Subcutaneous abdominal adipose tissue (tissue), 5 donors: Measurements from ENCODE around the gene SHC3.

ENCODE experiments used
- H3K27ac ChIP-seq: one replicate; pipeline ENCODE4 v1.7.0; 2013; ENCODE audit warnings: low read depth, mild to moderate bottlenecking, inconsistent platforms, low read length, moderate library complexity
- H3K27me3 ChIP-seq, 5 donors: one replicate each; pipeline ENCODE4 v1.7.0; 2013; ENCODE audit warnings: low read length in 5 of 5, inconsistent platforms in 1 of 5; ENCODE audit not compliant: control insufficient read depth in 5 of 5, insufficient read depth in 4 of 5
- H3K36me3 ChIP-seq, 5 donors: one replicate each; pipeline ENCODE4 v1.7.0; 2013; ENCODE audit warnings: low read length in 5 of 5; ENCODE audit not compliant: control insufficient read depth in 5 of 5, insufficient read depth in 5 of 5
- H3K4me1 ChIP-seq, 5 donors: one replicate each; pipeline ENCODE4 v1.7.0; 2013; ENCODE audit warnings: low read length in 5 of 5, mild to moderate bottlenecking in 3 of 5, moderate library complexity in 1 of 5; ENCODE audit not compliant: control insufficient read depth in 5 of 5, insufficient read depth in 5 of 5
- H3K4me3 ChIP-seq, 5 donors: one replicate each; pipeline ENCODE4 v1.7.0; 2013; ENCODE audit warnings: low read length in 5 of 5, low read depth in 1 of 5
- H3K9ac ChIP-seq, 5 donors: one replicate each; pipeline ENCODE4 v1.7.0; 2013; ENCODE audit warnings: low read length in 5 of 5, mild to moderate bottlenecking in 4 of 5, moderate library complexity in 3 of 5
- H3K9me3 ChIP-seq, 5 donors: one replicate each; pipeline ENCODE4 v1.7.0; 2013; ENCODE audit warnings: low read length in 5 of 5; ENCODE audit not compliant: control insufficient read depth in 5 of 5
- donor health status: healthy.
- donor health status: healthy.
- donor health status: healthy.
- donor health status: healthy.
- donor health status: healthy.

The SHC3 gene

GRCh38 chr9:89049646-89050045 is 129.0 kb downstream of the SHC3 start:
- no peaks in the 10 kb centered on the region for H3K4me1 ChIP-seq

GRCh38 chr9:89048616-89049015 is 130.0 kb downstream of the SHC3 start:
- Histone ChIP-seq H3K9ac (no peak overlapping the region), H3K4me3 (no peak overlapping the region)

More at GRCh38 chr9:89049646-89050045, 129.0 kb downstream of the SHC3 start:
- H3K4me3 ChIP-seq, result no peak overlapping the region
- no peak overlapping the region for H3K9ac ChIP-seq
- no peaks in the 10 kb centered on the region for H3K9me3 ChIP-seq
- no peaks in the 10 kb centered on the region for H3K36me3 ChIP-seq
- H3K27me3 ChIP-seq, result peaks cover 0 to 3% (median 0%) of the 10 kb centered on the region in 5 donors
- H3K27ac ChIP-seq, result no peak overlapping the region

GRCh38 chr9:89047667-89048066 is 131.0 kb downstream of the SHC3 start:
- no peaks in the 10 kb centered on the region for H3K9me3 ChIP-seq
- H3K27me3 ChIP-seq, result peaks cover 0 to 3% (median 0%) of the 10 kb centered on the region in 5 donors
- H3K9ac ChIP-seq, result no peak overlapping the region
- no peak overlapping the region for H3K4me3 ChIP-seq
- H3K27ac ChIP-seq, result no peak overlapping the region
- no peaks in the 10 kb centered on the region for H3K4me1 ChIP-seq
- no peaks in the 10 kb centered on the region for H3K36me3 ChIP-seq

More at GRCh38 chr9:89048616-89049015, 130.0 kb downstream of the SHC3 start:
- peaks cover 0 to 3% (median 0%) of the 10 kb centered on the region in 5 donors for H3K27me3 ChIP-seq
- H3K9me3 ChIP-seq, result no peaks in the 10 kb centered on the region
- no peaks in the 10 kb centered on the region for H3K4me1 ChIP-seq
- no peak overlapping the region for H3K27ac ChIP-seq
- H3K36me3 ChIP-seq, result no peaks in the 10 kb centered on the region

GRCh38 chr9:89046832-89047231 is 131.8 kb downstream of the SHC3 start:
- Histone ChIP-seq H3K36me3 (no peaks in the 10 kb centered on the region), H3K27me3 (peaks cover 0 to 3% (median 0%) of the 10 kb centered on the region in 5 donors), H3K9ac (no peak overlapping the region), H3K9me3 (no peaks in the 10 kb centered on the region), H3K4me1 (no peaks in the 10 kb centered on the region), H3K27ac (no peak overlapping the region), H3K4me3 (no peak overlapping the region)

- H3K36me3 ChIP-seq, result no peaks in the 10 kb centered on the region
- peaks cover 0 to 1% (median 0%) of the 10 kb centered on the region in 5 donors for H3K9me3 ChIP-seq
- H3K27me3 ChIP-seq, result peaks cover 0 to 3% (median 0%) of the 10 kb centered on the region in 5 donors
- no peak overlapping the region for H3K27ac ChIP-seq
- no peak overlapping the region for H3K4me3 ChIP-seq
- no peak overlapping the region for H3K9ac ChIP-seq
- H3K4me1 ChIP-seq, result no peaks in the 10 kb centered on the region
Observed at GRCh38 chr9:89044881-89045280, 133.7 kb downstream of the SHC3 start.

- Histone ChIP-seq H3K27me3 (peaks cover 0 to 3% (median 0%) of the 10 kb centered on the region in 5 donors), H3K36me3 (no peaks in the 10 kb centered on the region), H3K9me3 (peaks cover 0 to 3% (median 0%) of the 10 kb centered on the region in 5 donors), H3K9ac (no peak overlapping the region), H3K27ac (no peak overlapping the region), H3K4me1 (peaks cover 0 to under 1% (median 0%) of the 10 kb centered on the region in 5 donors), H3K4me3 (no peak overlapping the region)
Observed at GRCh38 chr9:89044104-89044503, 134.5 kb downstream of the SHC3 start.

GRCh38 chr9:89042984-89043383 is 135.6 kb downstream of the SHC3 start:
- Histone ChIP-seq H3K9ac (no peak overlapping the region), H3K9me3 (peaks cover 0 to 3% (median 0%) of the 10 kb centered on the region in 5 donors), H3K4me3 (no peak overlapping the region), H3K27ac (no peak overlapping the region), H3K27me3 (peaks cover 0 to 3% (median 0%) of the 10 kb centered on the region in 5 donors), H3K36me3 (no peaks in the 10 kb centered on the region), H3K4me1 (peaks cover 3 to 11% (median 11%) of the 10 kb centered on the region in 5 donors)

- Histone ChIP-seq H3K27ac (no peak overlapping the region), H3K9me3 (peaks cover 0 to 3% (median 0%) of the 10 kb centered on the region in 5 donors), H3K4me1 (peaks cover 6 to 25% (median 14%) of the 10 kb centered on the region in 5 donors), H3K4me3 (no peak overlapping the region), H3K9ac (no peak overlapping the region), H3K27me3 (no peaks in the 10 kb centered on the region), H3K36me3 (no peaks in the 10 kb centered on the region)
Observed at GRCh38 chr9:89039664-89040063, 139.0 kb downstream of the SHC3 start.

GRCh38 chr9:89039104-89039465 is 139.5 kb downstream of the SHC3 start:
- H3K27me3 ChIP-seq, result no peaks in the 10 kb centered on the region
- no peak overlapping the region for H3K9ac ChIP-seq
- H3K27ac ChIP-seq, result no peak overlapping the region
- peaks cover 0 to 3% (median 0%) of the 10 kb centered on the region in 5 donors for H3K9me3 ChIP-seq
- no peaks in the 10 kb centered on the region for H3K36me3 ChIP-seq
- no peak overlapping the region for H3K4me3 ChIP-seq
- H3K4me1 ChIP-seq, result peaks cover 6 to 25% (median 14%) of the 10 kb centered on the region in 5 donors

- Histone ChIP-seq H3K36me3 (no peaks in the 10 kb centered on the region), H3K9ac (no peak overlapping the region), H3K4me1 (peaks cover 6 to 25% (median 14%) of the 10 kb centered on the region in 5 donors), H3K9me3 (peaks cover 0 to 3% (median 0%) of the 10 kb centered on the region in 5 donors), H3K27me3 (no peaks in the 10 kb centered on the region), H3K4me3 (no peak overlapping the region), H3K27ac (no peak overlapping the region)
Observed at GRCh38 chr9:89038382-89039103, 140.1 kb downstream of the SHC3 start.
